SIG-M5 treated with dmso at 0.1 percent for 504 hours (cell line): ENCODE results near the gene ADARB2.

Experiments used
- DNase-seq: peaks from one replicate; lab custom pipeline; 2025; ENCODE audit not compliant: unreplicated experiment; lab: John Stamatoyannopoulos, UW

Gene ADARB2

DNA sequence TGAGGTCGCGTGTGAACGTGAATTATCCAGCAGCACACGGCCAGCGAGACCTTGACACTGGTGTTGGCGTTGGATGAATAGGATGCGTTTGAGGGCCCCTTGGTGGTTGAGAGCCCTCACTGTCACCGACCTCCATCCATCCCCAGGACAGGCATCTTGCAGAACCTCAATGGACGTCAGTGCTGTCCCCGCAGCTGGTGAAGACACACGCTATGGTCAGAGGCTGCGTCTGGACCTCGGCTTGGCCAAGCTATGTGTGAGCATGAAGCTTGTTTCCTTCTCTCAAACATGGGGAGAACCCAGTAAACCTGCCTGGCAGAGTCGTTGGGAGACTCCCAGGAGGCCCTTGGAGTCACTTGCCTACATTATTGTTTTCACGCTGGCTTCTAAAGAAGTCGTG lies 229.2 kb downstream of the ADARB2 start:
- no peak for DNase-seq

DNA sequence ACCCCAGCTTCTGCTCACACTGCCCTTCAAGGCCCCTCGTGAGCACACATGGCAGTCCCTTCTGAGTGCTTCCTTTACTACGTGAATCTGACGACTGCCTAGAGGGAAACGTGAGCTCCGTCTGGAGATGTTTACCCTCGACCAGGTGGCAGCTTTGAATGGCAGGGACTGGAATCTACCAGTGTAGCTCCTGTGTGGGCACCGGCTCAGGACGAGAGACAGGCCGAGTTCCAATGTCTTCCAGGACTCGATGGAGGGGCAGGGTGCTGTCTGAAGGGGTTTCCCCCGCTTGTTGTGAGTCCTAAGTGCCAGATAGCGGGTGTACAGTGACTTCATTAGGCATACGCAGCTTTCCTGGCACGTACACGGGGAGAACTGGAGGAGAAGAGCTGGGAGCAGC lies 229.9 kb downstream of the ADARB2 start:
- no peak for DNase-seq

DNA sequence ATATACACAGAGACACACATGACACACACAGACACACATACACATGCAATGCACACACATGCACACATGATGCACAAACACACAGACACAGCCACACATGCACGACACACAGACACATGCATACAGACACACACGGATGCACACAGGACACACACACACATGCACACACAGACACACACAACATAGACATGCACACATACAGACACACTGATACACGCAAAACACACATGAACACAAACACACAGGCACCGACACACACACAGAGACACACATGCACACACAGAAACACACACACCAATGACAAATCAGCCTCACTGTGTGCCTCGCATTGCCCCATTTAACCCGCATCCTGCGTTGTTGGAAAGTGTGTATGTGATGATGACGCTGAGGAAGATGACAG lies 232.4 kb downstream of the ADARB2 start:
- DNase-seq = no peak

DNA sequence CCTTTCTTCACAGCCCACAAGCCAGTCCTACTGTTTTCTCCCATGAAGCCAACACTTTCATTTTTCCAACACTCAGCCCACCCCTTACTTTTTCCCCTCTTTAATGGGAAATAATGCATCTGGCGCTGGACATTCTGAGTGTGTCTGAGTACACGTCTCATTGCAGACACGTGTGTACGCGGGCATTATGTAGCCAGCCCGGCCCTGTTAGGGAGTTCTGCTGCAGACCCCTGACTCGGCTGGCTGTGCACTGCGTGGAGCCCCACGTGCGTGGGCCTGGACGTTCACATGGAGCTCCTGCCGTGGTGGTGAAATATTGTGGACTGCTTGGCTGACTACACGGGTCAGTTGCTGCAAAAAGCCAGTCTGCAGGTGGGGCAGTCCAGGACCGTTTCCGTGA lies 233.0 kb downstream of the ADARB2 start:
- DNase-seq = no peak

DNA sequence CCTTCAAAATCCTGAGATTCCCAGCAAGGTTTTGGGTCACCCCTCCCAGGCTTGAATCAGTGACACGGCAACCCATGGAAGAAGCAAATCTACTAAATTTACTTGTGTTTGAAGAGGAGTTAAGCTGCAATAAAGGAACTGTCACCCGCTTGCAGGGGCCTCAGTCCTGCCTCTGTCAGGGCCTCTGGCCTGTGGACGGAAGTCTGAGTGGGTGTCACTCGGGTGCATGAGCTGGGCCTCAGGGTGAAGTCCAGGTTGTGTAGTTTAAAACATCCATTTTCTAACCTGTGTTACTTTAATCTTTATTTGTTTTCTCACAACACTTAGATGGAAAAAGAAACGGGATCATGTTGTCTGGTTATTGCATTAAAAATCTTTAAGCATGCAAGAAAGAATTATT lies 234.9 kb downstream of the ADARB2 start:
- DNase-seq = no peak

DNA sequence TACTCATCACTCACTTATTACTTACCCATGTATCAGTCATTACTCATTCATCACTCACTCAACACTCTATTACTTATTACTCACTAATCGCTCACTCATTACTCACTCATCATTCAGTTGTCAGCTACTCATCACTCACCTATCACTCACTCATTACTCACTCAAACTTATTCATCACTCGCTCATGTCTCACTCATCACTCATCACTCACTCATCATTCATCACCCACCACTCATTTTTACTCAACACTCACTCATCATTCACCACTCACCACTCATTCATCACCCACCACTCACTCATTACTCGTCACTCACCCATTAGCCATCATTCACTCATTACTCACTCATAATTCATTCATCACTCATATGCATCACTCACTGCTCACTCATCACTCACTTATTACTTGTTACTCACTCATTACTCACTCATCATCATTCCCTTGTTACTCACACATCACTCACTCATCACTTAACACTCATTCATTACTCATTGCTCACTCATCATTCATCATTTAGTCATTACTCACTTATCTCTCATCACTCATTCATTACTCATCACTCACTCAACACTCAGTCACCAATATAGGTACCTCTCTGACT lies 237.9 kb downstream of the ADARB2 start:
- no peak for DNase-seq

DNA sequence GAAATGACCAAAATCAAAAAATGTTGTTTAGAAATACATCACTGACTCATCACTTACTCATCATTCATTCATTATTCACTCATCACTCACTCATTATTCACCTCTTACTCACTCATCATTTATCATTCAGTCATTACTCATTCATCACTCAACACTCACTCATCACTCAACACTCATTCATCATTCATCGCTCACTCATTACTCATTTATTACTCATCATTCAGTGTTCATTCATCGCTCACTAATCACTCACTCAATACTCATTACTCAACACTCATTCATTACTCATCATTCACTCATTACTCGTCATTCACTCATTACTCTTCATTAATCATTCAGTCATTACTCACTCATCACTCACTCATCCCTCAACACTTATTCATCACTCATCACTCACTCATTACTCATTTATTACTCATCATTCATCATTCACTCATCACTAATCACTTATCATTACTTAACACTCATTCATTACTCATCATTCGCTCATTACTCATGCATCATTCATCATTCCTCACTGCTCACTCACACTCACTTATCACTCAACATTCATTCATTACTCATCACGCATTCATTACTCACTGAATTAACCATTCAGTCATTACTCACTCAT lies 238.5 kb downstream of the ADARB2 start:
- DNase-seq = no peak

DNA sequence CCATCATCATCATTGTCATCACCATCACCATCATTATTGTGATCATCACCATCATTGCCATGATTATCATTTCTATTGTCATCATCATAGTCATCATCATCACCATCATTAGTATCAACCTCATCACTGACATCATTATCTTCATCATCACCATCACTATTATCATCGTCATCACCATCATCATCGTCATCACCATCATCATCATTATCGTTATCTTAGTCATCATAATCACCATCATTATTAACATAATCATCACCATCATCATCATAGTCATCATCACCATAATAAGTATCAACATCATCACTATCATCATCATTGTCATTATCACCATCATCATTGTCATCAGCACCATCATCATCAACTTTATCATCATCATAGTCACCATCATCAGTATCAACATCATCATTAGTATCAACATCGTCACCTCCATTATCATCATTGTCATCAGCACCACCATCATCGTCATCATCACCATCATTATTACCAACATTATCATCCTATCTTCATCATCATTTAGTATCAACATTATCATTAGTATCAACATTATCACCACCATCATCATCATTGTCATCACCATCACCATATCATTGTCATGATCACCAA lies 241.3 kb downstream of the ADARB2 start:
- no peak for DNase-seq

DNA sequence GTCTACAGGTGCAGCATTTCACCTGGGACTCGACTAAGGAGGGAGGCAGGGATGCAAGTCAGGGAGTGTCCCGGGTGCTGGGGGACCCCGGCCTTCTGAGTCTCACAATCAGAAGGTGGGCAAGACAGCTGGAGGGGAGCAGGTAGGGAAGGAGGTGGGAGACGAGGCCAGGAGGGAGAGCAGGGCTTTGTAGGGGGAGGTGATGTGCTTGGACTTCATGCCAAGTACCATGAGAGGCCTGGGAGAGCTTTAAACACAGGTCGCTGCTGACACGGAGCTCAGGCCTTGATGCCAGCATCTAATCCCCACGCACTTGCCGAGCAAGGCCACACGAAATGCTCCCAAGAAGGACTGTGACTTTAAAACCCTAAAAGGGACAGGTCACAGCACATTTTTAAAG lies 244.7 kb downstream of the ADARB2 start:
- no peak for DNase-seq

DNA sequence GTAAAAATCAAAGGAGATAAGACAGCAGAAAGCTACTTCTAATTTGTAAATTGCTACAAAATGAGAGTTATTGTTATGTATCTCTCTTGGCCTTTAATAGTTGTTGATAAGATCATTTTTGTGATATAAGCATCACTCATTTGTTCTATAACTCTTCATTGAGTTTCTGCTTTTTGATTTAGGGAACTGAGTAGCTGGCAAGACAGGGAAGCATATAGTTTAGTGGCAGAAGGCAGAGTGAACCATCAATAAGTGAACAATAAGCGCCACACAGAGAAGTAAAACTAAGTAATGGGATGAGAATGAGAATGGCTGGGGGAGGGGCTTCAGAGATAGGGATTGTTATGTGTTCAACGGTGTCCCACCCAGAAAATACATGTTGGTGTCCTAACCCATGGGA lies 245.4 kb downstream of the ADARB2 start:
- DNase-seq = no peak

DNA sequence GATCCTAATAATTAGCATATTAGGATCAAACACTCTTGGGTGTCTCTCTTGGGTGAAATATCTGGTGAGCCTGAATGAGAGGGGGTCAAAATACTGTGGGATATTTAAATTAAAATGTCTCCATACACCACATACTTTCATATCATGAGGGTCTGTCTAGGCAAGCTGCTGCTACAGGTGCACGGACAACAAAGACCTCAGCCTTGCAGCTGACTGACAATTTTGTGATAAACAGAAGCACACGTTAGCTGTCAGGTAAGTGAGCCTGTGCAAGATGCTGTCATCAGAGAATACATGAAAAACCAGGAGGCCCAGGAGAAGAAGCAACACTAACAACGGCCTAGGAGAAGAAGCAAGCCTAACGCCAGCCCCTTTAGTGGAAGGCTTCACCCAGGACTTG lies 247.5 kb downstream of the ADARB2 start:
- DNase-seq = no peak

DNA sequence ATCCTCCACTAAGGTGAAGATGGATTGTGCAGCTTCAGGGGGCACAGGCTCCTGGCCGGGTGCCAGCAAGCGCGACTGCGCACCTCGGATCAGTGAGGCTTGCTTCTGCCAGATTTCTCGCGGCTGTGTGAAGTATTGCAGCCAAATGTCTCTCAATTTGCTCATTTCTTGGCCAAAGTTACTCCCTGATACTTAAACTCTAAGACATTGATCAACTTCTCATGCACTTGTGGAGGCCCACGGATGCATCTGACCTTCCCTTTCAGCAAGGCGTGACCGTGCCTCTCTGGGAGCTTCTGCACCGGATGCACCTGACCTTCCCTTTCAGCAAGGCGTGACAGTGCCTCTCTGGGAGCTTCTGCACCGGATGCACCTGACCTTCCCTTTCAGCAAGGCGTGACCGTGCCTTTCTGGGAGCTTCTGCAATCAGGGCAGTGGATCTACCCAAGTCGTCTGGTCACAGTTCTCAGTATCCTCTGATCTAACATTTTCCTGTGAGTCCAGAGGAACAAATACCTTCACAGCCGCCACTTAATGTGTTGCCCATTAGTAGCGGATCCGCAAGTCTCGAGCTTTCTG lies 248.3 kb downstream of the ADARB2 start:
- DNase-seq = no peak

DNA sequence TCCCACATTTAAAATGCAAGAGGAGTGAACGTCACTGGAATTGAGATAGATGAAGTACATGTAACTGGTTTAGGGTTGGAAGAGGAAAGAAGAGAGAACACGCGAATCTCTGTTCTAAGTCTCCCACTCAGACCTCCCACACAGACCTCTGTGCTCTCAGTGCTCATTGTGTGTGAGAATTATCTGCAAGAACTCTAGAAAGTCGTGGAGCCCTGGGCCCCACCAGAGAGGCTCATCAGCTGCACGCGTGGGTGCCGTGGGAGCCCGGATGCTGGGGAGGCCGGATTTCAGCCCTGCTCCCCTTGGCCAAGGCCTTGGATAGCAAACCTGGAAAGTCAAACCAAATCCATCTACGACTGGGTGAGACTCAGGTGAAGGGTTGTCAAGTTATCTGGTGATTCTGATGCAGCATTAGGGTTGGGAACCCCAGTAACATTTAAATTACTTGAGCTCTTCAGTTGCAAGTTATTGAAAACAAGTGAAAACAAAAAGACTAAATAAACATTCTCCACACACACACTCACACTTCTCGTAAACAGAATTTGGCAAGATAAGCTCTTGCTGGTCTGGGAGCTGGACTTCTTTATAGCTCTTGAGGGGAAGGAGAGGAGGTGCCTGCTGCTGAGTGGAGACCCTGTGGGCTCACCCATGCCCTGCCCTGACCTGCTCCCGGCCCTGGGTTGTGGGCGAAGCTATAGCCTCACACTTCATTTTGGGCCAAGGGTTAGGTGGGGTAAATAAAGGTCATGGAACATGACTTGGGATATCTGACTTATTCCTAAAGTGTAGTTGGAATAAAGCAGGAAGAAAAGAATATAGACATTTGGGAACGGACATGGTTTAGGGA lies 250.3 kb downstream of the ADARB2 start:
- no peak for DNase-seq

DNA sequence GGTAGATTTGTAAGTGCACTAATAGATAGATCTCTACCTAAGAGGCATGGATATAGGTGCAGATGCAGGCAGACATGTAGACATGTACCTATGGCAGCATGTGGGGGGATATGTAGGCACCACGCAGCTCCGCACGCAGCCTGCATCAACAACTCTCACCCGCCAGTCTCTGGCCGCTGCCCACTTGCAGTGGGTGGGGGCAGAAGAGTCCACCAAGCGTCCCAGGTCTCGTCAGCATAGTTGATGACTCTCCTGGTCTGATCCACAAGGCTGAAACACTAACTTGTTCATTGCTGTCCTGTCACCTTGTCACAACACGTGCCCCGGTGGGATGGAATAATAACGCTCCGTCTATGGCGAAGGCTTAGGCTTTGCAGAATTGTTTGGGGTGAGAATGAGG lies 252.0 kb downstream of the ADARB2 start:
- no peak for DNase-seq

DNA sequence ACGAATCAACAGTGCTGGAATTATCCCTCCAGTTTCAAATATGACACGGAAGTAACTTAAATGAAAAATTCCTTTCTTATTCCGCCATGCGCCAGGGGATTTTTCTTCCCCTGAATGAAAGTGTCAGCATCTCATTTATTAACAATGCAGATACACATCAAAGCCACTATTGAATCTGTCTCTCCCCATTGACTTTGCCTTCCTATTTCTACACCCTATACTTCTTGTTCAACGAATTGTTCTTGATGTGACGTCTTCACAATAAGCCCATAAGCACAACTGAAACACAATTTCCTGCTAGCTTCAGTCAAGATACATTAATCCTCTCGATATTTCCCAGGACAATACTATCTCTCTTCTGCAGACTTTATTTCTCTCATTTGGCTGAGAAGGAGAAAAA lies 253.5 kb downstream of the ADARB2 start:
- DNase-seq = no peak

DNA sequence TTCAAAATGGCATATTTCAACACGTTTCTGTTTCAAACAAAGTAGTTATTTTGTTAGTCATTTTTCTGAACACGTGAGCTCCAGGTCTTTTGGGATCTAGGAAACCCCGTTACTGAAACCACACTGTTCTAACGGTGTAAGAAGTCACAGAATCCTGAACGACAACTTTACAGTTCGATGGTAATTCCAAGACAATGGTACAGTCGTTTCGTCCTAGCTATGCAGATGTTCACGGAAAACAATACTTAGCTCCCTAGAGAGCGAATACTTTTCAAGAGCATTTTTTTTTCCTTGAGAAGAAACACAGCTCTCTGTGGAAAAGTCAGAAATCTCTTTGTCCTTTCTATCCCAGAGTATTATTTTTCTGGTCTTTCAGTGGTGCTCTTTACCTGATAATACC lies 254.1 kb downstream of the ADARB2 start:
- DNase-seq = no peak

DNA sequence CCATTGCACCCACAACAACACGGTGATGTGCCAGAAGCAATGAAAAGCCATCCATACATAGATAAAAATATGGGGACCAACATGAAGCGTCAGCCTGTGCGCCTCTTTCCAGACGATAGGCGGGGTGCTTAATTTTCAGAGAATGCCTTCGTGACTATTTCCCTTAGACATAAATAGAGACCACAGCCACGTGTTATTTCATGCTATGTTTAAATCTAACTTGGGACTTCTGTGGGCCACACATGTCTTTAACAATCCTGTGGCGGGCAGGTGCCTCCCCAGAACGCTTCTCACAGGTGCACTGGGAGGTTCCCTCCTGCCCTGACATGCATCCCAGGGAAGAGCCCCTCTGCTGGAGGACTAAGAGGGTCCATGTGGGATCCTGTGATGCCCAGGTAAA lies 259.7 kb downstream of the ADARB2 start:
- DNase-seq = no peak

DNA sequence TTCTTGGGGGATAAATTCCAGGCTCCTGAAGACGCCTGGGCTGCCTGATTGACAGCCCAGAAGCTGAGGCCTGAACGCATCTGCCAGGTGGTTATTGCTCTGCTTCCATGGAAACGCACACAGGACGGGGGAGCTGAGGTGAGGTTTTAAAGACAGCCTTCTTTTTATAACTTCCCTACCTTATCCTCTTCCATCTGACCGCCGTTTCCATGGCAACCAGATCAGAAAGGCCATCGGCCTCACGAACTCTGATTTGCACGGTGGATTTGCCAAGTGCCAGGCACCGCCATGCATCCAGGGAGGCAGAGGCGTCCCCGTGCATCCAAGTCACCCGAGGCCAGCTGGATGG lies 260.9 kb downstream of the ADARB2 start:
- no peak for DNase-seq

DNA sequence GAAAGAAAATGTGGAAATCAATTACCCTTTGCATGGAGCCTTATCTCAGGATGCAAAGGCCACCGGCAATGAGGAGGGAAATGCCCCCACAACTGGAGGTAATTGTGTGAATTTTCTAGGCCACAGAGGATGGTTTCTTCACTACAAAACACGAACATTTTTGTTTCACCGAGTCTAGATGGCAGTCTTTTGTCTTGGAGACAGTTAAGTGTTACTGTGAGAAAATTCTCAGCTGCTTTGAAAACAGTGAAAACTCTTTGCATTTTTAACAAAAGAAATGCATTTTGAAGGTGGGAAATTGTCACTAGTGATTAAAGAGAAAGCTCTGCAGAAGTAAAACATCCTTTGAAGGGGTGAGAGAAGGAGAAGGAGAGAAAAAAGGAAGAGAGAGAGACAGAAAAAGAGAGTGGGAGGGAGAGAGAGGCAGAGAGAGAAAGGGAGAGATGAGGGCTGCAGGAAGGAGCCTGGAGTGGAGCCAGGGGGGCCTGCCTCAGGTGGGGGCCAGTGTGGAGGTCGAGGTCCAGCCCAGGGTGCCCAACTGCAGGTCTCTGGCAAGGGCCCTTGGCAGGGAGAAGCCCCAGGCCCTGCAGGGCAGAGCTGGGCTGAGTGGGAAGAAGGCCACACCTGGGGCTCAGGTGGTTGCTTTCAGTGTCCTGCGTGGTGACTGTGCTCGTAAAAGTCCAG lies 261.4 kb downstream of the ADARB2 start:
- no peak for DNase-seq

DNA sequence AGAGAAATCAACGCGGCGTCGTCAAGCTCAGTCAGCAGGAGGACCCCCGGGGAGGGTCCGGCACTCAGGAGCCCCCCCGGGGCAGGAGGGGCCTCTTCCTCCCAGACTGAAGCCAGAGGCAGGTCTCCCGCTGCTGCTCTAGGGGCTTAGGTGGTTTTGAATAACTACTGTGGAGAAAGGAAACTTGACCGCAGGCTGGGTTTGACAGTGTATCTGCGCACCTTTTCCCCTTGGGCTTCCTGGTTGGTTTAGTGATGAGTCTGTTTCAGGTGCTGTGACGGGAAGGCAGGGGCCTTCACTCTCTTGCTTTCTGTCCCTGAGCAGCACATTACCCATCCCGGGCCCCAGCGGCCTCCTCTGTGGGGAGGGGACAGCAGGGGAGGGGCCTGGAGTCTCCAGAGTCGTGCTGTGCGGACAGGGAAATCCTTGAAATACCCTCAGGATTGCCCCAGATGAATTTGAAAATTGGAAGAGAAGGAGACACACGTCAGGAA lies 262.2 kb downstream of the ADARB2 start:
- DNase-seq = no peak
